Sigmoid colon (tissue), 3 donors: ENCODE data around the gene ZNF497.

ENCODE experiments used
- POLR2A ChIP-seq, 2 donors: fragments of 450-650 bp; IDR thresholded peaks; one replicate each; pipeline ENCODE4 v1.6.1; 2016; ENCODE audit warnings: antibody characterized with exemption in 2 of 2, mild to moderate bottlenecking in 2 of 2, moderate library complexity in 2 of 2
- TF ChIP-seq, protein P1 (sequence below), 4 experiments: fragments of 450-650 bp in 3 of 4; fragments of 200-600 bp in 1 of 4; IDR thresholded peaks; one replicate each; pipeline ENCODE4 v1.5.1; 2016 to 2019; ENCODE audit warnings: antibody characterized with exemption in 4 of 4, mild to moderate bottlenecking in 3 of 4, moderate library complexity in 2 of 4

DNA sequence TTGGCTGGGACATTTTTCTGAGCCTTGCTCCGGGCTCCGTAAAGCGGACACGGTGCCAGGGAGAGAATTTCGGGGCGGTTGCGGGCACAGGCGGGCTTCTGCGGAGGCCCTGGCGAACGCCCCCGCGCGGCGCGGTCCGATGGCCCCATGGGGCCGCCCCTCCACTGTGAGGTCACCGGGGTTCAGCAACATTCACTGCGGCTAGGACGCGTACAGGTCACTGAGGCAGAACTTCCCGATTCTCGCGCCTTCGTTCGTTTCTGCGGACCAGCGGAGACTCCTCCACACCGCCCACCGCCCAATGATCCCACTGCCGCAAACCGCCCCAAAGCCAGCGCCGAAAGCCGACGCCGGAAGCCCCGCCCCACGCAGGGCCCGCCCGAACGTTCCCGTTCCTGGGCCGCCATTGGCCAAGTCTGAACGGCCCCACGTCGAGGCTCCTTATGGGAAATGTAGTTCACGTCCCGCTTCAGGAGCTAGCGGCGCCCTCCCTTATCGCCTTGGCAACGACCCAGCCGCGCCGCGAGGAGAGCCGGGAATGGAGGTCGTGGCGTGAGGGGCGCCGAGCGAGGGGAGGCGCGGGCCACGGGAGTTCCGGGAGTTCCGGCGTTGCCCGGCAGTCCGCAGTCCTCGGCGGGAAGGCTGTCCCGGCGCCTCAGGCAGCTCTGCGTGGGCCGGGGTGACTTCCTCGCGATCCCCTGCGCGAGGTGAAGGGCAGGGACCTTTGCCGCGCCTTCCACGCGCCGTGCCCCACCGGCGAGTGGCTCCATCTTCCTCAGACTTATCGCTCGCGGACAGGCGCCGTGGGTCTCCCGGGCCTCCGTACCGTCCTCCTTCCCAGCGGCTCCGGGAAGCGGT is 45.8 kb upstream of the ZNF497 start, which contains the start of gene ZNF584:
- TF ChIP-seq, protein P1, sequence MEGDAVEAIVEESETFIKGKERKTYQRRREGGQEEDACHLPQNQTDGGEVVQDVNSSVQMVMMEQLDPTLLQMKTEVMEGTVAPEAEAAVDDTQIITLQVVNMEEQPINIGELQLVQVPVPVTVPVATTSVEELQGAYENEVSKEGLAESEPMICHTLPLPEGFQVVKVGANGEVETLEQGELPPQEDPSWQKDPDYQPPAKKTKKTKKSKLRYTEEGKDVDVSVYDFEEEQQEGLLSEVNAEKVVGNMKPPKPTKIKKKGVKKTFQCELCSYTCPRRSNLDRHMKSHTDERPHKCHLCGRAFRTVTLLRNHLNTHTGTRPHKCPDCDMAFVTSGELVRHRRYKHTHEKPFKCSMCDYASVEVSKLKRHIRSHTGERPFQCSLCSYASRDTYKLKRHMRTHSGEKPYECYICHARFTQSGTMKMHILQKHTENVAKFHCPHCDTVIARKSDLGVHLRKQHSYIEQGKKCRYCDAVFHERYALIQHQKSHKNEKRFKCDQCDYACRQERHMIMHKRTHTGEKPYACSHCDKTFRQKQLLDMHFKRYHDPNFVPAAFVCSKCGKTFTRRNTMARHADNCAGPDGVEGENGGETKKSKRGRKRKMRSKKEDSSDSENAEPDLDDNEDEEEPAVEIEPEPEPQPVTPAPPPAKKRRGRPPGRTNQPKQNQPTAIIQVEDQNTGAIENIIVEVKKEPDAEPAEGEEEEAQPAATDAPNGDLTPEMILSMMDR (IDR thresholded peaks at IDR 0.05) = no peak
- TF ChIP-seq POLR2A (IDR thresholded peaks at IDR 0.05) = peak; percentile 53 to 79
